GM10248 (cell line): ENCODE results near the gene TCF7L2.

Experiments
- CTCF ChIA-PET: fragments of 300-600 bp; sonication (Branson Sonifier 250); formaldehyde crosslinking; extraction: SDS; loops from one replicate; lab custom pipeline; 2021; ENCODE audit warnings: antibody characterized with exemption; lab: Yijun Ruan, JAX
- POLR2A ChIA-PET: fragments of 350-650 bp; sonication (Branson Sonifier 250); formaldehyde crosslinking; extraction: SDS; loops from one replicate; lab custom pipeline; 2020; ENCODE audit warnings: antibody characterized with exemption; lab: Yijun Ruan, JAX
- DNase-seq: peaks from one replicate; pipeline ENCODE4 v3.0.0; 2012; ENCODE audit errors: extremely low spot score
- TF ChIP-seq, protein P1 (sequence below): IDR thresholded peaks from 2 replicates; pipeline ENCODE4 v1.5.1; 2012; ENCODE audit warnings: mild to moderate bottlenecking, low read depth; ENCODE audit errors: extremely low read depth, missing control alignments, control extremely low read depth

The TCF7L2 gene

GRCh38 chr10:112949875-112950507 lies at the start of gene TCF7L2:
Gene TCF7L2, plus strand, starts transcription at chr10:112950247. Its CDS starts 510 bp downstream, at chr10:112950757.
- ChIA-PET CTCF (no interaction called here), POLR2A (no interaction called here)
- peak; percentile 55 for DNase-seq
- TF ChIP-seq, protein P1, sequence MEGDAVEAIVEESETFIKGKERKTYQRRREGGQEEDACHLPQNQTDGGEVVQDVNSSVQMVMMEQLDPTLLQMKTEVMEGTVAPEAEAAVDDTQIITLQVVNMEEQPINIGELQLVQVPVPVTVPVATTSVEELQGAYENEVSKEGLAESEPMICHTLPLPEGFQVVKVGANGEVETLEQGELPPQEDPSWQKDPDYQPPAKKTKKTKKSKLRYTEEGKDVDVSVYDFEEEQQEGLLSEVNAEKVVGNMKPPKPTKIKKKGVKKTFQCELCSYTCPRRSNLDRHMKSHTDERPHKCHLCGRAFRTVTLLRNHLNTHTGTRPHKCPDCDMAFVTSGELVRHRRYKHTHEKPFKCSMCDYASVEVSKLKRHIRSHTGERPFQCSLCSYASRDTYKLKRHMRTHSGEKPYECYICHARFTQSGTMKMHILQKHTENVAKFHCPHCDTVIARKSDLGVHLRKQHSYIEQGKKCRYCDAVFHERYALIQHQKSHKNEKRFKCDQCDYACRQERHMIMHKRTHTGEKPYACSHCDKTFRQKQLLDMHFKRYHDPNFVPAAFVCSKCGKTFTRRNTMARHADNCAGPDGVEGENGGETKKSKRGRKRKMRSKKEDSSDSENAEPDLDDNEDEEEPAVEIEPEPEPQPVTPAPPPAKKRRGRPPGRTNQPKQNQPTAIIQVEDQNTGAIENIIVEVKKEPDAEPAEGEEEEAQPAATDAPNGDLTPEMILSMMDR: no peak

- ChIA-PET POLR2A (no interaction called here), CTCF (no interaction called here)
- TF ChIP-seq, protein P1: no peak
- no peak for DNase-seq
Observed at GRCh38 chr10:112902730-112903129, 47.3 kb upstream of the TCF7L2 start.

DNA sequence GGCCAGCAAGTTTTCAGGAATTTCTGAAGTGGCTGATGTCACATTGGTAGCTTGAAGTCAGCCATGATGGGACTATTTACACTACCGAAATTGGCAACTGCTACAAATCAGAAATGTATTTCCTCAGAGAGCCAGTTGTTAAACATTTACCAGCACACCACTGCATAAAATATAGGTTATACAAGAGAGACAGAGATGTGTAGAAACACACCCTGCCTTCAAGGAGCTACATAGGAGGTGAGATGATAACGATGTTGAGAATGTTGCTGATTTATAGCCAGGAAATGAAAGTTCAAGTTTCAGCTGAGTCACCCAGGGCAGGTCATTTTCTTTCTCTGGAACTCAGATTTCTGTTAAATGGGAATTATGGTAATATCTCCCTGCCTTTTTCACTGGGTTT lies 46.0 kb upstream of the TCF7L2 start:
- no peak for DNase-seq
- ChIA-PET POLR2A (no interaction called here), CTCF (no interaction called here)
- TF ChIP-seq, protein P1: no peak

DNA sequence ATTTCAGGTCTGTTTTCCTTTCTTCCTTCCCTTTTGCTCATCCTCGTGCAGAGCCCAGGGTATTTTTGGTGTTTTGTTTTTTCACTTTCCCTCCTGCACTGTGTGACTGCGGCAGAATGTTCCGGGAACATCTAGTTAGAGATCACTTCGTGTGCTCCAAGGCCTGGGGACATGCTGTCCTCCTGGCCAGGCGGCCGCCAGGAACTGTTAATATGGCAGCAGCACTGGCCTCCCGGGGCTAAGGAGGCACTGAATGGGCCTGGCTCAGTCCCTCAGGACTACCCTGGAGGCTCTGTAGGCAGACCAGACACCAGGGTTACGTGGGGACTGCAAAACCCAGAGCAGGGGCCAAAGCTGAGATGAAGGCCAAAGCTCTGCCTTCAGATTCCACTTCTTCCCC lies 43.1 kb upstream of the TCF7L2 start:
- no peak for DNase-seq
- ChIA-PET CTCF (no interaction called here), POLR2A (no interaction called here)
- TF ChIP-seq, protein P1: no peak

DNA sequence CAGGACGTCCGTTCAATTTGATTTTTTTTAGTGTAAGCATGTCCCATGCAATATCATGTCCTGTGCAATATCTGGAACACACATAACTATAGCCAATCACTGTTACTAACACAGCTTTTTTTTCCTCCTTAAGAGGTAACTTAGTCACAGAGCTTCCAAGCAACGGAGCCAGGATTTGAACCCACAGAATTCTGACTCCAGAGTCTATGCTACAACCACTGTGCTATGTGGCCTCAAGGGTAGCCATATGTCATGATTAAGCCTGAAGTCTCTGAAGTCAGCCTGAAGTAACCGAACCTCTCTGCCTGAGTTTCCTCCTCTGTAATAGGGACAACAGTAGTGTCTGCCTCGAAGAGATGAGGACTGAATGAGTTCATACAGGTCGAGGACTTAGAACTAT lies 42.2 kb upstream of the TCF7L2 start:
- CTCF ChIA-PET: no interaction called here
- TF ChIP-seq, protein P1: no peak
- DNase-seq: no peak
- POLR2A ChIA-PET: no interaction called here

GRCh38 chr10:112911206-112911605 lies 38.8 kb upstream of the TCF7L2 start:
- TF ChIP-seq, protein P1: no peak
- DNase-seq: no peak
- CTCF ChIA-PET: interaction anchor here (1.5 kb wide), 1 partner anchor 15 kb away, joined by 5 read pairs; no protein-coding TSS in a partner anchor
- POLR2A ChIA-PET: no interaction called here

DNA sequence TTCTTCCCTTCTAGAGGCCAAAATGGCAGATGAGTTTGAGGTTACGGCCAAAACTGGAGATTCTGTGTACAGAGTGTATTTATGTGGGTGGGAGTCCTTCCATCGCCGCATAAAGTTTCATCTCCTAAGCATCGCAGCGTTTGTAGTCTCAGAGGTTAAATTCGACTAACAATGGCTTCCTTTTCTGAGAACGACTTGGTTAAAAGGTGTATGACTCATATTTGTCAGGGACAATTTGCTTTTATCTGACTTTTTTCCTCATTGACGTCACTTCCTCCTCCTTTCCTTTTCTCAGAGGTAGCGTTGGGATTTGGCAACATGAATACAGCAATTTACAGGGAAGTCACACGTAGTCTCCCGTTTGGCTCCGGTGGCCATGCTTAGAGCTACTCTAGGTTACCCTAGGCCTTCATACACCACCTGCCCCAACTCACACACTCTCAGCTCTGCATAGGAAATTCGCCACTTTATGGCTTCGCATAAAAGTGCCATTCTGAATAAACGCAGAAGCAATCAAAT lies 37.6 kb upstream of the TCF7L2 start:
- DNase-seq: no peak
- TF ChIP-seq, protein P1: no peak
- POLR2A ChIA-PET: no interaction called here
- CTCF ChIA-PET: interaction anchor here (1.5 kb wide), 1 partner anchor 16 kb away, joined by 5 read pairs; no protein-coding TSS in a partner anchor
